Measurements from ENCODE around the gene RASL11B.

Gene RASL11B

DNA sequence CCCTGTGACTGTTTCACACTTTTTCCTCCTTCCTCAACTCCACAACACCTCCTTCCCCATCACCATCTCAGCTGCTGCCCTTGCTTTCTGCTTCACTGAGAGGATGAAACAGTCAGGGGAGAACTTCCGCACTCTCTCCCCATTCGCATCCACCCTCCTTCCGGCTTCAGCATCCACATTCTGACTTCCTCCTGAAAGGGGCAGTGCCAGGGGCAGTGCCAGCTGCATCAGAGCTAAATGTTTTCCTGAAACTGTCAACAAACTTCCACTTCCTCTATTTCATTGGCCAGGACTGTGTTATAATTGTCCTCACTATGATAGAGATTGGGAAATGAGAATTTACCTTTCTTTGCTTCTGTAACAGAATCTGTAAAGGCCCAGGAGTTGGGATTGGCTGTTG lies 18.2 kb upstream of the RASL11B start:
- DNase-seq: no peak

DNA sequence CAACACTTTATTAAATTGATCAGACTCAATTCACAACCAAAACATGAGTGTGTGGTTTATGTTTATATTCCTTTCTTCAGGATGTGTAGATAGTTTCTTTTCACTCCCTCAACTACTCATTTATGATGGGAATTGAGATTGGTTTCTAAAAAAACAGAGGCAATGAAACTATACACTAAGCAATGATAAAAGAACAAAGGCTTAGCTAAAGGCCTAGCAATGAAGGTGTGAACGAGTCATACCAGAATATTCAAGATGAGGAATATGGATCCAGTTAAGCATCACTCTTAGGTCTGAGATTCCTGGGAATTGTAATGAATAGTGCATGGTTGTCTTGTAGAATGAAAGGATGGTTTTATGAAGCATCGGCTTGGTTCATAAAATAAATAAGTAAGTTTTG lies 17.5 kb upstream of the RASL11B start:
- no peak for DNase-seq

- no peak for DNase-seq
Observed at GRCh38 chr4:52846502-52846901, 15.6 kb upstream of the RASL11B start.

- DNase-seq: no peak
Observed at GRCh38 chr4:52848254-52848653, 13.9 kb upstream of the RASL11B start.

DNA sequence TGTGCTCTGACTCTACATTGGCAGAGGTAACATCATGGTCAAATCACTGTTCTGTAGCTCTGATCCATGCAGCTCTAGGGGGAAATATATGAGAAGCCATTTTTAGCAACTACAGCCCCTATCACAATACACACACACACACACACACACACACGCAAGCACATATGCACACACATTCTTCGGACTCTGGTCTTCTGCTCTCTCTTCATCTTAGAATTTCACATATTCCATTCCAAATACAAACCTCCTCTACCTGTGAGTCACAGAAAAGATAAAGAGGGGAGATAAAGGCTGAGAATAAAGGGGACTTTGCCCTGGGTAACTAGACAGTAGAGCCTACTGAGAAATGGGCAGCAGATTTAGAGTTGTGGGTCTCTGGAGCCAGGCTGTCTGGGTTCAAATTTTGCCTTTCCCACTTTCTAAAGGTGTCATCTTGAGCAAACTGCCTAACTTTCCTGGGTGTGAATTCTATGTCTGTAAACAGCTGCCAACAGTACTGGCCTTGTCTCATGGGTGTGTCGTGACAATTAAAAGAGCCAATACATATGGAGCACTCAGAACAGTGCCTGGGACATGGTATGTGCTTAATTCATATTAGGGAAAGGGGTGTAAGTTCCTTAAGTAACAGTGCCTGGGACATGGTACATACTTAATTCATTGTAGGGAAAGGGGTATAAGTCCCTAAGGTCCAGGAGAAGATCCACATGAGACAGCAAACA lies 11.6 kb upstream of the RASL11B start:
- no peak for DNase-seq

- DNase-seq: no peak
Observed at GRCh38 chr4:52852041-52852440, 10.1 kb upstream of the RASL11B start.

- DNase-seq: no peak
Observed at GRCh38 chr4:52852711-52853110, 9.4 kb upstream of the RASL11B start.

DNA sequence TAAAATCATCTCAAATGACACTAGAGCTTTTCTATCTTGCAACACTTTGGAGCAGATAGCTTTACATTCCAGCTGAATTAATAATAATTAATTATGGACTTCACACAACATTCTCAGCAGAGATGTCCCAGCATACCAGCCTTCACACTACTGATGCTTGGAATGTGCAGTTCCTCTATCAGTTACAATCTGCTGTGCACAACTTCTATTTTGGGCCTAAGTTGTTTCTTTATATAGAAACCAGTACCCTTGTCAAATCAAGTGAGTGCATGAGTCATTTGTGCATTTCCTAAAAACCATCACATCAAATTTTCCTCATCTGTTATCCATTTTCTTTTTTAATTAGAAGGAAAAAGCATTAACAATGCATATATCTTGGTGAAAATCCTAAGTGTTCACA lies 8.8 kb upstream of the RASL11B start:
- peak; percentile 87 for DNase-seq

DNA sequence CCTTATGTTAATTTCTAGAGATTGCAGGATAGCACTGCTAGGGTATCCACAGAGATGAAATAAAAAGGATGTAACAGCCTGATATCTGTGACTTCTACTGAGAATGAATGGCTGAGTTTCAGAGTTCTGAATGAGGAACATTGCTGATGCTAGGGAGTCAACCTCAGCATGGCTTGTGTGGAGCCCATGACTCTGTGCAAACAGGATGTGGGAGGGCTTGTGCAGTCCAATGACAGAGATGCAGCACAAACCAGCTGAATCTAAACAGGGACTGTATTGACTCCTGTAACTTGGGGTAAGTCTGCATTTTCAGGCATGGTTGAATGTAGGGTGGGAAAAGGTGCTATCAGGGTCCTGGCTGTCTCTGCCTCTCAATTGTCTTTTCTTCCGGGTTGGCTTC lies 5.3 kb upstream of the RASL11B start:
- DNase-seq: no peak

DNA sequence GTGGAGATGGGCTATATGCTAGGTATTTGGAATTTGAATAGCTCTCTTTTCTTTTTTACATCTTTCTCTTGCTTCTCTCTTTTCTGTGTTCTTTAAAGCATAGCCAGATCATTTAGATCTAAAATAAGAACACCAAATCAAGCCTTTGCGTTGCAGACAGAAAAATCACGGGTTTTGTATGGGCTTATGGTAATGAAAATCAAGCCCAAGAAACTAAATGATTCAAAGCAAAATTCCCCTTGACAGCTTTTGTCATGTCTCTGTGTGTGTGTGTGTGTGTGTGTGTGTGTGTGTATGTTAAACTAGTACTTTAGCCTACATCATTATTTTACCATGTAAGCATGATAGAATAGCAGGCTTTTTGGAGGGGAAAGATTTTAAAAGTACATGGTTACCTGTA lies 1.8 kb upstream of the RASL11B start:
- no peak for DNase-seq

DNA sequence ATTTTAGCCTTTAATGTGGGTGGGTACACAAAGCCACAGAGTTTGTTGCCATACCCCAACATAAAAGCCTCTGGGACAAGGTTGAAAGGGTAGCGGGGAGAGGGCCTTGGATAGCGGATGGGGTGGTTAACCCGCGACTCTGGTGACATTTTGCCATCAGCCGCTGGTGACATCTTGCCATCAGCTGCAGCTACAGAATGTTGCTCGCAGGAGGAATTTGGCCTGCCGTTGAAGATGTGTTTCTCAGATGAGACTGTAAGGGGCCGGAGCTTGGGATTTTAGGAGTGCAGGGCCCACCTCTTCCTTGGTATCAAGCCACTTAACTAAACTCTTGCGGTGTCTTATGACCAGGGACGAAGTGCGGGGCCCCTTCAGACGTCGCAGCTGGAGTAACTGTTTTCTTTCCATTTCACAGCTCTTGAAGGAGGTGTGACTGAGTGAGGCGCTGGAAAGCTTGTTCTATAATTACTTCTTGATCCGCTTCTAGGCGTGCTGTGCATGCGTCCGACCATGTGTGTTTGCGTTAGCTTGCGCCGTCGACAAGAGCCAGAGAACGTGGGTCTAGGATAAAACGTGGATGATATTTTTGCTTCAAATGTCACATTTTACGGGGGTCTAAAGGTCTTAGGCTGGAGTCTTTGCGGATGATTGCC lies 820 bp upstream of the RASL11B start:
- DNase-seq: no peak

GRCh38 chr4:52862639-52863161 lies 583 bp downstream of the RASL11B start:
- DNase-seq: no peak

GRCh38 chr4:52863324-52863723 lies 1.2 kb downstream of the RASL11B start:
- no peak for DNase-seq

- peak; percentile 75 for DNase-seq
Observed at GRCh38 chr4:52864793-52865192, 2.7 kb downstream of the RASL11B start.

DNA sequence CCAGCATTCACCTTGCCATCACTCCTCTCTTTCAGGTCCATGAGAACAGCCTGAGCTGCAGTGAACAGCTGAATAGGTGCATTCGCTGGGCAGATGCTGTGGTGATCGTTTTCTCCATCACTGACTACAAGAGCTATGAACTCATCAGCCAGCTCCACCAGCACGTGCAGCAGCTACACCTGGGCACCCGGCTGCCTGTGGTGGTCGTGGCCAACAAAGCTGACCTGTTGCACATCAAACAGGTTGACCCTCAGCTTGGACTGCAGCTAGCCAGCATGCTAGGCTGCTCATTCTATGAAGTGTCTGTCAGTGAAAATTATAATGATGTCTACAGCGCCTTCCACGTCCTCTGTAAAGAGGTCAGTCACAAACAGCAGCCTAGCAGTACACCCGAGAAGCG lies 3.2 kb downstream of the RASL11B start:
- no peak for DNase-seq

DNA sequence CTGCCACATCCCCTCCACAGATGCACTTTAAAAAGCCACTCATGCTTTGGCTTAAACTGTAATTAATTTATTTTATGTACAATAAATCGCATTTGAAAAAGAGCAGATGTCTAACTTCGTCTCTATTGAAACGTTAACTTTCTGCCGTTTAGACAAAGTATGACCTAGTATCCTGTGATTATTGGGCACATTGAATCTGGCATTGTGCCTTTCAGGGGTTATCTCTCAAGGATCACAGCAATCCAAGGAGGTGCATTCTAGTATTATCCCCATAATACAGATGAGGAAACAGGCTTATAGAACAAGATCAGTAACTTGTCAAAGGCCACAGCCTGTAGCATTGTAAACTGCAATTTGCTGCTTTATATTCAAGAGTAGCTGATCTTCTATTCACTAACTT lies 4.6 kb downstream of the RASL11B start:
- DNase-seq: no peak

- no peak for DNase-seq
Observed at GRCh38 chr4:52867163-52867562, 5.0 kb downstream of the RASL11B start.

GRCh38 chr4:52868133-52868532 lies 6.0 kb downstream of the RASL11B start:
- no peak for DNase-seq

GRCh38 chr4:52869196-52869595 lies 7.1 kb downstream of the RASL11B start:
- peak; percentile 70 for DNase-seq

DNA sequence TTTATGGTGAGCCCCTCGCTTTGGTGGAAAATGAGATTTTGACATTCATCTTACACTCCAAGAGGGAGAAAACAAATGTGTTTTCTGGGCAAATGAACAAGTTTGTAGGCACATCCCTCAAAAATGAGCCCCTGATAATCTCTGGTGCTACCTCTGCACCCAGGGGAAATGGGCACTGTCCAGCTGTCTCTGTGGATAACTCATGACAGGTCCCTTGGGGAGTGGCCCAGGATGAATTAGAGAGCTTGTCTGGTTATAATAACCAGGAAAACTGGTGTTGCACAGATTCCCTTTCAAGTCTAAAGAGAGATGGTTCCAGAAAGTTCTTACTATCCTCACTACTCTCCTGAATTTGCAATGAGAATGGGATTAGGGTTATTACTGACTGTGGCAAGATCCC lies 7.5 kb downstream of the RASL11B start:
- DNase-seq: no peak

- no peak for DNase-seq
Observed at GRCh38 chr4:52870225-52870624, 8.1 kb downstream of the RASL11B start.

DNA sequence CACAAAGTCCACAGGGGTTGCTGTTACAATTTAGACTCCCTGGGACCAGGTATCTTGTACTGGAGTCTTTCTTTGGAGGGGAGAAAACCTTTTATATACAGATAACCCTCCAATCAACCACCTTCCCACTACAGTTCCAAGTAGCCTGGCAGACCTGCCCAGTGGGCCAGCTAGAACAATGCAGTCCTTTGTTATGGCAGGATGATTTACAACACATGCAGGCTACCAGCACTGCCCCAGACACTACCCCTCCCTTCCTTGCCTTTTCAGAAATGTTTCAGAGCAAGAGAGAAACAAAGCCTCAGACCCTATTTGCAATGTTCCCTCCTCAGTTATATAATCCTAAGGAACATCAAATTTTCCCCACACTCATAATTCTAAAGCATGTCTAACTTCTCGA lies 11.1 kb downstream of the RASL11B start:
- DNase-seq: no peak

DNA sequence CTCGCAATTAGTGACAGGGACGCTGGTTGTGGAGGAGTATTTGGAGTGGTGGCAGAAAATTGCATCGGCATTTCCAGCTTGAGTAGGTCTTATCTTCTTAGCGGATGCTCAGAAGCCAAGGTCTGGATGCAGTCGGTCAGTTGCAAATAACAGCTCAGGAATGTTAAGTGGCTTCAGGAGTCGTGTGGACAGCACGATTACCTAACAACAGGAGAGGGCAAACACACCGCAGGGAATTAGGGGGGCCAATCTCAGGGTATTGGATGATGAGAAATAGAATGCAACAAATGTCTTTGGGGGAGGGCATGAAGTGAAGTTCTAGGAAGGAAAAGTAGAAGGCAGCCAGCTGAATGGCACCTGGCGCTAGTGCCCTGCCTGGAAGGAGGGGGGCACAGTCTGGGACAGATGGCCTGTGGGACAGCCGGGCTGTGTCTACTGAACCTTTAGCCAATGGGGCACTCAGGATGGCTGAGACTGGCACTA lies 11.8 kb downstream of the RASL11B start:
- DNase-seq: no peak

DNA sequence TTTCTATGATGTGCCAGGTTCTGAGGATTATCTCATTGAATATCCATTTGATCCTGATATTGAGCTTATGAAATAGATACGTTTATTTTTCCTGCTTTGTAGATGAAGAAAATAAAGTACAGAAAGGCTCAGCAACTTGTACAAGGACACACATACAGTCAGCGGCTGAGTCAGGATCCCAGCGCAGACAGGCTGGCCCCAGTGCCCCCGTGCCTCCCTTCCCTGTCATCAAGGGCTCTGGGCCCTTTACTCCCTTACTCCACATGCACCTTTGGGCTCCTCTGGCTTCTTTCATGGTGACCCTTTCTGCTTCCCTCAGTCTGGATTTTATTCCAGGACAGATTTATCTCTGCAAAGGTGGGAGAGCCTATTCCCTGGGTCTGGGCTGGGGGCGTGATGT lies 12.8 kb downstream of the RASL11B start:
- DNase-seq: no peak
